Adrenal gland (tissue), 5 donors: ENCODE measurements around the gene CCL8.

Experiments
- CTCF ChIP-seq, 6 experiments: fragments of 450-650 bp in 4 of 6; fragments of 200-600 bp in 2 of 6; sonication (generic) in 1 of 6; IDR thresholded peaks; 1 replicate in 5 of 6; 2 replicates in 1 of 6; pipeline versions ENCODE4 v1.5.1 to v1.8.0; 2016 to 2021; ENCODE audit warnings: antibody characterized with exemption in 6 of 6, mild to moderate bottlenecking in 2 of 6, moderate library complexity in 1 of 6
- POLR2A ChIP-seq, 2 donors: fragments of 450-650 bp; IDR thresholded peaks; one replicate each; pipeline ENCODE4 v1.6.1; 2017; ENCODE audit warnings: antibody characterized with exemption in 2 of 2, mild to moderate bottlenecking in 2 of 2, moderate library complexity in 1 of 2
- donor health status: DM: no; HTN: no; CAD: no.

- TF ChIP-seq CTCF (IDR thresholded peaks at IDR 0.05) (no peak), POLR2A (IDR thresholded peaks at IDR 0.05) (no peak)
These were observed 35.7 kb upstream of the CCL8 start for GRCh38 chr17:34283571-34283970.
